Activated naive CD4-positive, alpha-beta T cell treated with anti-CD3 and anti-CD28 coated beads, Interleukin-2, amount 10 ng/mL, durations not matched to agents 7 days and 5 days (primary cell): ENCODE measurements around the gene CNTD1.

Source experiments
- CTCF ChIA-PET: fragments of 350-600 bp; sonication (Branson Sonifier 250); formaldehyde crosslinking; loops from one replicate; lab custom pipeline; 2021; ENCODE audit warnings: antibody characterized with exemption; lab: Charles Lee
- DNase-seq: peaks from one replicate; pipeline ENCODE4 v3.0.0-alpha.2; 2020
- H3K27ac Mint-ChIP-seq: one replicate; pipeline ENCODE4 v1.8.0; 2021; ENCODE audit warnings: mild to moderate bottlenecking, moderate library complexity, mixed read lengths
- H3K27me3 Mint-ChIP-seq: one replicate; pipeline ENCODE4 v1.8.0; 2021; ENCODE audit warnings: mild to moderate bottlenecking, mixed read lengths
- H3K36me3 Mint-ChIP-seq: one replicate; pipeline ENCODE4 v1.8.0; 2021; ENCODE audit warnings: mixed read lengths
- H3K4me1 Mint-ChIP-seq: one replicate; pipeline ENCODE4 v1.8.0; 2021; ENCODE audit warnings: mixed read lengths
- H3K4me3 Mint-ChIP-seq: one replicate; pipeline ENCODE4 v1.8.0; 2021; ENCODE audit warnings: mild to moderate bottlenecking, moderate library complexity, mixed read lengths
- H3K9me3 Mint-ChIP-seq: one replicate; pipeline ENCODE4 v1.8.0; 2021; ENCODE audit warnings: mixed read lengths

Gene CNTD1

DNA sequence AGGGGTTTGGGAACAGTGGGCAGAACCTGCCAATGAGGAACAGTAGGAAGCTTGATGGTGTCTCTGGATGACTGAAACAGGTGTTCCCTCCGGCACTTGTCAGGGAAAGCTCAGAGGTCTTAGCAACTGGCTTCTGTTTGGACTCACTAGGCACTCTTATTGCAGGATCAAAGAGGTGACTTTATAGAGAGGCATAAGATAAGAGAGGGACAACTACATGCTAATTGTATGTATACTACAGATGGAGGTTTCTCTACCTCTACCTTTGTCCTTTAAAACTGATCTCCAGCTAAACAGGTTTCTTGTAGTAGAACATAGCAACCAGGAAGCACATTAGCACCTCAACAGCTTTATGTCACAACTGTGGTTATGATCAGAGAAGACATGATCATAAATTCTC lies 7.6 kb downstream of the CNTD1 start:
- peaks cover 4% of the 10 kb centered on the region for H3K27me3 Mint-ChIP-seq
- no peaks in the 10 kb centered on the region for H3K9me3 Mint-ChIP-seq
- CTCF ChIA-PET = no interaction called here
- no peak overlapping the region for H3K4me3 Mint-ChIP-seq
- H3K27ac Mint-ChIP-seq = no peak overlapping the region
- peaks cover 14% of the 10 kb centered on the region for H3K36me3 Mint-ChIP-seq
- no peaks in the 10 kb centered on the region for H3K4me1 Mint-ChIP-seq
- no peak for DNase-seq

DNA sequence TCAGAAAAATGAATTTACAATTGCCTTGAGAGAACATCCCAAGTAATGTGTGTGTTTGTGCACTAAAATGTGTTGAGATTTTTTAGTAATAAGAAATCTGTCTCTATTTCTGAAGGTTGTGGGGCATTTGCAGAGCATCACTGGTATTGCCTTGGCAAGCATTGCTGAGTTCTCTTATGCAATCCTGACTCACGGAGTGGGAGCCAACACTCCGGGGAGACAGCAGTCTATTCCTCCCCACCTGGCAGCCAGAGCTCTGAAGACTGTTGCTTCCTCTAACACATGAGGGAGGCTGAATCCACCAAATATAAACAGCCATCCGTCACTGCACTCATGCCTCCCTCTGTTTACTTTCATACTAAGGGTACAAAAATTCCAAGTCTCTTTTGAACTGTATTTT lies 10.6 kb downstream of the CNTD1 start:
- Mint-ChIP-seq H3K9me3 (no peaks in the 10 kb centered on the region), H3K27me3 (no peaks in the 10 kb centered on the region), H3K36me3 (peaks cover 28% of the 10 kb centered on the region), H3K4me3 (no peak overlapping the region), H3K4me1 (no peaks in the 10 kb centered on the region), H3K27ac (no peak overlapping the region)
- DNase-seq = no peak
- CTCF ChIA-PET = interaction anchor here (2.0 kb wide), 1 partner anchor 11 kb away, joined by 10 read pairs; no protein-coding TSS in a partner anchor

DNA sequence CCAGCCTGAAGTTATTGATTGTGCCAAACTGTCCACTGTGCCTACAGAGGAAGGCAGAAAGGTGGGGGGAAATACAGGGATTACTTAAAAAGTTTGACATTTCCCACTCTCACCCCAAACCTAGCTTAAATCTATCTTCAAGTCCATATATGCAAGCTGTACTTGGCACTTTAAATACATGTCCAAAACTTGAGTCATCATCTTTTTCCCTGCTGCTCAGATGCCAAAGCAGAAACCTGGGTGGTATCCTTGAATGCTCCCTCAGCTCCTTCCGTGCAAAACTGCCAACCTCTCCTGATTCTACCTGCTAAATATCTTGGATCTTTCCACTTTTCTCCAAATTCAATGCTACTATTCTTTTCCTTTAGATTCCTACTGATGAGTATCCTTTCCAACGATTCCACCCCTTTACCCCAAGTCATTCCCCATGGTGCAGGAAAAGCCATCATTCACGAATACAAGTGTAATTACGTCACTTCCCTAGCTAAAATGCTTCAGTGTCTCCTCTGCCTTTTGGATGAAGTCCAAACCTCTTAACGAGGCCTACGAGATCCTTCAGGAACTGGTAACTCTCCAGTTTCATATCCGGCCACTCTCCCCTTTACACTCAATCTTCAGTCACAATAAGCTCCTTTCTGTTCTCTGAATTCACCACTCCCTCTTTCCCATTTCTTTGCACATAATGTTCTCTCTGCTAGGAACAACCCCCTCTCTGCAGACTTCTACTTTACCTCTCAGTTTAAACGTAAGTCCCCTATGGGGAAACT lies 16.2 kb downstream of the CNTD1 start:
- no peak overlapping the region for H3K4me3 Mint-ChIP-seq
- H3K9me3 Mint-ChIP-seq = no peaks in the 10 kb centered on the region
- H3K4me1 Mint-ChIP-seq = no peaks in the 10 kb centered on the region
- peaks cover 56% of the 10 kb centered on the region for H3K36me3 Mint-ChIP-seq
- CTCF ChIA-PET = interaction anchor here (1.0 kb wide), 1 partner anchor 93 kb away, joined by 3 read pairs; no protein-coding TSS in a partner anchor
- no peaks in the 10 kb centered on the region for H3K27me3 Mint-ChIP-seq
- no peak for DNase-seq
- H3K27ac Mint-ChIP-seq = no peak overlapping the region

DNA sequence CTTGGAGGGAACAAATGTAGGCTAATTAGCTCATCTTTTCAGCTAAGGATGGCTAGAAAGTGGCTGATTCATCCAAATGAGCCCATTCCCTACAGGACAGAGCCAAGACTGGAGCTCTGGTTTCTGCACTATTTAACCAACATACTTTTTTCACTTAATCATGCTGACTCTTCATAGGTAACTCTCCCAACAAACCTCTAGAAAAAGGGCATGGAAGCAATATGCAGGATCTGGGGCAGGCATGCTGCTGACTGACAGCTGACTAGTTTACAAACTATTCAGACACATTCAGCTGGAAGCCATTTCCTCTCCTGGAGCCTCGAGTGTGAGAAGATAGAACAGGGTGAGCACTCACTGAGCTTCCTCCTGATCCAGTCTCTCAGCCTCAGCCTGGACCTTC lies 19.2 kb downstream of the CNTD1 start:
- peaks cover 23% of the 10 kb centered on the region for H3K4me1 Mint-ChIP-seq
- no peak overlapping the region for H3K4me3 Mint-ChIP-seq
- H3K27ac Mint-ChIP-seq = no peak overlapping the region
- no peak for DNase-seq
- no peaks in the 10 kb centered on the region for H3K27me3 Mint-ChIP-seq
- CTCF ChIA-PET = interaction anchor here (0.5 to 1.7 kb wide), 3 partner anchors 54 to 671 kb away, joined by 3 to 5 read pairs (median 3); partner anchors contain the start of gene RPL27
- H3K36me3 Mint-ChIP-seq = peaks cover 56% of the 10 kb centered on the region
- H3K9me3 Mint-ChIP-seq = no peaks in the 10 kb centered on the region

DNA sequence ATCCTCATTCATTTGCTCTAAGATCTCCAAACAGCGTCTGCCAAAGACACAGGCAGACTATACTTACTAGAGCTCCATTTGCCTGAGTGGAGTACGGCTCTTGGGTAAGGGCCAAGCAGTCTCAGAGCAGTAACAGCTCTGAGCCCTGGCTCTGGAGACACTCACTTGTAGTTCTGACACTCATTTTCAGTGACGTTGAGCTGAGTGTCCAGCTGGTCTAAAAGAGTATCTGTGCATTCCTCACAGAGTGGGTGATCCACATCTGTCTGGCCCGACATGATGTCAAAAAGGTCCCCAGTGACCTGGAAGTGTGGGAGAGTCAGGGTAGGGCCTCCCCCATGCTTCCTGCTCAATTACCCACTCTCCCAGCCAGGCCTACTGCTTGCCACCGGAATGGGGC lies 19.7 kb downstream of the CNTD1 start:
- Mint-ChIP-seq H3K9me3 (no peaks in the 10 kb centered on the region), H3K27ac (no peak overlapping the region), H3K4me3 (no peak overlapping the region), H3K36me3 (peaks cover 56% of the 10 kb centered on the region), H3K27me3 (no peaks in the 10 kb centered on the region), H3K4me1 (peaks cover 27% of the 10 kb centered on the region)
- no peak for DNase-seq
- CTCF ChIA-PET = interaction anchor here (0.7 to 2.7 kb wide), 3 partner anchors 9 to 180 kb away, joined by 3 to 10 read pairs (median 5); partner anchors contain the start of gene RPL27

DNA sequence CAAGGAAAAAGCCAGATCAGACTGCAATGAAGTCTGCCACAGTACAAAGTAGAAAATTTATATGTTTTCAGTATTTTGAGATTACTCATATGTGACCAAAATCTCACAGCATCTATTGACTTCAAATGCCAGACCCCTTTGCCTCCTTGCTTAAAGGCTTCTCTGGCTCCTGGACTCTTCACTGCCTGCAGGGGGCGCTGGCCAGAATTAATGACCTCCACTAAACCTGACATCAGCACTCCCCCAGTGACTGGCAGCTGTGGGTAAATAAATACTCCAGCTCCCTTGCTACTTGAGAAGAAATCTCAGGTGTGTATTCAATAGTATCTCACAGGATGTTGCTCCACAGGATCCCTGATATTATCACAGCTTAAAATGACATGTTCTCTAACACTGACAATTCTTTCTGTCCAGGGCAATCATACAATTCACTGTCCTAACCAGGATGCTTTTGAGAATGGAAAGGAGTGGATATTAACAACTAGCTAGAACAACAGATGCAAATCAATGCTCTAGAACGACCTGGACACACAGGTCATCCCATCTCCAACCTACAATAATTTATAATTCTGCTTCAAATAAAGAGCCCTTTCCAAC lies 21.4 kb downstream of the CNTD1 start:
- Mint-ChIP-seq H3K27ac (no peak overlapping the region), H3K36me3 (peaks cover 50% of the 10 kb centered on the region), H3K27me3 (no peaks in the 10 kb centered on the region), H3K9me3 (no peaks in the 10 kb centered on the region), H3K4me3 (no peak overlapping the region), H3K4me1 (peaks cover 39% of the 10 kb centered on the region)
- CTCF ChIA-PET = interaction anchor here (0.6 to 2.7 kb wide), 9 partner anchors 11 to 279 kb away, joined by 3 to 10 read pairs (median 3); partner anchors contain the start of genes PSMC3IP, RPL27 and WNK4
- DNase-seq = peak; percentile 80

DNA sequence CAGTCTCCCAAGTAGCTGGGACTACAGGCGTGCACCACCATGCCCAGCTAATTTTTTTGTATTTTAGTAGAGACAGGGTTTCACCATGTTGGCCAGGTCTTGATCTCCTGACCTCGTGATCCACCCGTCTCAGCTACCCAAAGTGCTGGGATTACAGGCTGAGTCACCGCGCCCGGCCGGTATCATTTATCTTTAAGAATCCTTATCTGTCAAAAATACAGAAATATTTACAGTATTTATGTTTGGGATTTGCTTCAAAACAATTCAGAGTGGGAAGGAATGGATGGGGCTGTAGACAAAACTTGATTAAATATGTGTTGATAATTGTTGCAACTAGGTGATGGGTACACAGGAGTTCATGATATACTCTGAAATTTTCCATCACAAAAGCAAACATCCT lies 22.5 kb downstream of the CNTD1 start:
- Mint-ChIP-seq H3K4me1 (peaks cover 41% of the 10 kb centered on the region), H3K27ac (no peak overlapping the region)

DNA sequence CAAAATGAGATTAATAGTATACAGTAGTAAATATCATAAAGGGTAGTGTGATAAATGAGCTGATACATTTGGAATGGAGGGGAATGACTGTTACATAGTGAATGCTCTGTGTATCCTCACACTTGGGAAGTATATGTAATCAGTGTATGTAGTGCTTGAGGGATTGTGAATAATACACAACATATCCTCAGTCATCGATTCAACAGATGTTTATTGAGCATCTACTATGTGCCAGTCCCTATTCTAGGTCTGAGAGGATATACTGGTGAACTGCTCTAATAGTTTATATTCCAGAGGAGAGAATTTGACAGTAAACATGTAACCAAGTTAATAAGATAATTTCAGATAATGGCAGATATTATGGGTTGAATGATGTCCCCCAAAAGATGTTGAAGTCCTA lies 28.8 kb downstream of the CNTD1 start:
- no peak for DNase-seq
- CTCF ChIA-PET = no interaction called here
- peaks cover 5% of the 10 kb centered on the region for H3K36me3 Mint-ChIP-seq
- H3K4me3 Mint-ChIP-seq = no peak overlapping the region
- no peak overlapping the region for H3K27ac Mint-ChIP-seq
- no peaks in the 10 kb centered on the region for H3K9me3 Mint-ChIP-seq
- peaks cover 30% of the 10 kb centered on the region for H3K4me1 Mint-ChIP-seq
- no peaks in the 10 kb centered on the region for H3K27me3 Mint-ChIP-seq

More for the DNA sequence above, 22.5 kb downstream of the CNTD1 start:
- CTCF ChIA-PET = interaction anchor here (1.1 to 5.2 kb wide), 5 partner anchors 12 to 117 kb away, joined by 4 to 24 read pairs (median 9); partner anchors contain the start of gene PSME3
- H3K27me3 Mint-ChIP-seq = no peaks in the 10 kb centered on the region
- H3K36me3 Mint-ChIP-seq = peaks cover 41% of the 10 kb centered on the region
- DNase-seq = no peak
- H3K4me3 Mint-ChIP-seq = no peak overlapping the region
- no peaks in the 10 kb centered on the region for H3K9me3 Mint-ChIP-seq

DNA sequence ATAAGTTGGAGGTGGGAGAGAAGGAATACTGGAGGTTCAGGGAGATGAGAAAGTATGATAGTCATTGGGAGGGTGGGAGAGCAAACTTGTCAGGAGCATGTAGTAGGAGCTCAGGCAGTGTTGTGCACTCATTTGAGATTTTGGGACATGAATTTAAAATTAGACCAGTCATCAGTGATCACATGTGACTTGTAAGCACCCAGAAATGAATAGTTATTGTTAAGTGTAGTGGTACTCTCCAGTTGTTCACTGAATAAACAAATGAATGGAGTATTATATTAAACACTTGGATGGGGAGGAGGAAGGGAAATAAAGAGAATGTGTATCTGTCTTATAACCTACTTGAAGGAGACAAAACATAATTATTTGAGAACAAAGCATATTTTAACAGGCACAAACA lies 32.3 kb downstream of the CNTD1 start:
- H3K36me3 Mint-ChIP-seq = peaks cover 8% of the 10 kb centered on the region
- peaks cover 4% of the 10 kb centered on the region for H3K27me3 Mint-ChIP-seq
- peaks cover 27% of the 10 kb centered on the region for H3K4me1 Mint-ChIP-seq
- no peak for DNase-seq
- H3K4me3 Mint-ChIP-seq = no peak overlapping the region
- H3K27ac Mint-ChIP-seq = no peak overlapping the region
- no peaks in the 10 kb centered on the region for H3K9me3 Mint-ChIP-seq
- CTCF ChIA-PET = interaction anchor here (2.4 kb wide), 1 partner anchor 98 kb away, joined by 5 read pairs; no protein-coding TSS in a partner anchor

DNA sequence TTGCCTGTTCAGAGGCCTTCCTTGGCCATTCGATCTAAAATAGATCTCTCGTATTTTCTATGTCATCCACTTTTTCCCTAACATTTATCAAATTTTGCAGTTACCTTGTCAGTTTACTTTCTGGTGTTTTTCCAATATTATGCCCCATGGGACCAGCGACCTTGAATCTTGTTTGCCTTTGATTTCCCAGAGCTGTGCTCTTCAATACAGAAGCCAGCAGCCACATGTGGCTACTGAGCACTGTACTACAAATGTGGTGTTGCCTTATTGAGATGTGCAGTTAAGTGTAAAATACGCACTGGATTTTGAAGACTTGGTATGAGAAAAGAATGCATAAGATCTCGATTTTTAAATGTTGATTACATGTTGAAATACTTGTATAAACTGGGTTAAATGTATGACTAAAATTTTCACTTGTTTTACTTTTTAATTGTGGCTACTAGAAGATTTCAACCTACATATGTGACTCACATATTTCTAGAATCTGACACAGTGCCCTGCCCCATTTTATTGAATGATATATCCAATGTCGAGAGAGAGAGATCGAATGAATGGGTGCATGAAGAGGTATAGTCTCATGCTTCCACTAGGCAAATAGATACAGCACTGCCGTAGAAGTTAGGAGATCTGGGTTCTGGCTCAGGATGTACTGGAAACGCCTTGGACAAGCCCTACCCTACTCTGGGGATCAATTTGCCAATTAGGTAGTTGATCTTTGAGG lies 33.7 kb downstream of the CNTD1 start:
- CTCF ChIA-PET = interaction anchor here (5.6 kb wide), 1 partner anchor 9 kb away, joined by 24 read pairs; the partner anchor contains the start of gene BECN1
- no peaks in the 10 kb centered on the region for H3K9me3 Mint-ChIP-seq
- DNase-seq = no peak
- peak overlapping the region; percentile 98 for H3K27ac Mint-ChIP-seq
- H3K4me3 Mint-ChIP-seq = peak overlapping the region; percentile 91
- peaks cover 4% of the 10 kb centered on the region for H3K27me3 Mint-ChIP-seq
- H3K36me3 Mint-ChIP-seq = peaks cover 17% of the 10 kb centered on the region
- peaks cover 28% of the 10 kb centered on the region for H3K4me1 Mint-ChIP-seq

DNA sequence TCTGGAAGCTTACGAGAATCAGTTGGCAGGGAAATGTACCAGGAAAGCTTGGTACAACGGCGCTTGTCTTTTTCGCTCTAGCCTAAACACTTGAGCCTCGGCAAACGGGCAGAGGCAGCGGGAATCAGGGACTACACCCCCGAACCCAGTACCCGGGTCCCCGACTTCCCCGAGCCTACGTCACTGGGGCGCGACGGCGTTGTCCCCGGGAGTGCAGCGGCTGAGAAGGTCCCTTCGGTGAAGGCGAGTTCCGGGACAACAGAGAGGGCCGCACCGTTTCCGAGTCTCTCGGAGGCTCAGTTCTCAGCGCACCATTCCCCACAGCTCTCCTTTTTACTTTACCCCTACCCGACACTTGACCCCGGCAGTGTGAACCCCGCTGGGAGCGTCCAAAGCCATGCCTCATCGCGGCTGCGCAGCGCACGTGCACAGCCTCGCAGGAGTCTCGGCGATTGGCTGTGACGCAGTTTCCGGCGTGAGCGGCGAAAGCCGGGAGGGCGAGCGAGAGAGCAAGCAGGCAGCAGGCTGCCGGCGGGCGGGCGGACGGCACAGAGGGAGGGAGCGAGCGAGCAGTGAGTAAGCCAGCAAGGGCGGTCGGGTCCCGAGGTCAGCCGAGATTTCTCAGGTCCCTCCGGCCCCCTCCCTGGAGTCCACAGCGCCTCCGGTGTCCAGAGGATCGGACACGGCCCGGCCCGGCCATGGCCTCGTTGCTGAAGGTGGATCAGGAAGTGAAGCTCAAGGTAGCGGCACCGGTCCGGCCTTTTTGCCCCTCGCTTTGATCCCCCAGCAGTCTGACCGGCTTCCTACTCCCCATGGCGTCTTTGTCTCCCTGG lies 34.5 kb downstream of the CNTD1 start, which contains the start of gene PSME3:
Gene PSME3, plus strand, starts transcription at position 464 of the 833 bp plus-strand sequence. Its CDS starts 235 bp downstream, at position 699.
- no peaks in the 10 kb centered on the region for H3K9me3 Mint-ChIP-seq
- CTCF ChIA-PET = interaction anchor here (0.6 to 5.6 kb wide), 5 partner anchors 10 to 1285 kb away, joined by 3 to 24 read pairs (median 3); partner anchors contain the start of genes BECN1, PSMC3IP and RPL27
- peak within 1 kb of the TSS; percentile 98 for H3K27ac Mint-ChIP-seq
- peak within 1 kb of the TSS; percentile 91 for H3K4me3 Mint-ChIP-seq
- peak; percentile 94 for DNase-seq
- peaks cover 28% of the 10 kb centered on the region for H3K4me1 Mint-ChIP-seq
- peaks cover 4% of the 10 kb centered on the region for H3K27me3 Mint-ChIP-seq
- H3K36me3 Mint-ChIP-seq = peaks cover 23% of the 10 kb centered on the region

DNA sequence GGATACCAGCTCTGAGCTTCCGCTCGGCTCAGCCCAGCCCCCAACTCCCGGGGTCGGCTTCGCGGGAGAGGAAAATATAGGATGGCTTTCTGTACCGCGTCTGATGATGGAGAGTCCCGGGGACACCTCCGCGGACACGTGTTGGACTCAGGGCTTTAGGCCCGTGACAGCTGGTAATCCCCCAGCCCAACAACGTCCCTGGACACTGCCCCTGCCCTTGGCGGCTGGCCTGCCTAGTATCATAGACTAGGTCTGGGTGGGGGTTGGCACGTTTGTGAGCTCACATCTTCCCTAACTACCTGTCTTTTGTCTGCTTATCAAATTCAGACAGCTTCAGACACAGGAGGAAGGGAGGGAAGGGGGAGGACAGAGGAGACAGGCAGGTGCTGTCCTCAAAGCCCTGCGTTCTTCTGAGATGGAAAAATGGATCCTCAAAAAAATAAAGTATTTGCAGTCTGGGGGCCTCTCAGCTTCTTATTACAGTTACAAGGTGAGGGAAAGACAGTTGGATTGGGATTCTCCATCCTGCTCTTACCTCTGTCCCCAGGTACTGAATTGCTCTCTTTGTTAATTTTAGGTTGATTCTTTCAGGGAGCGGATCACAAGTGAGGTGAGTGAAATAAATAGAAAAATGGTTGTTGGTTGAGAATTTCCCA lies 35.2 kb downstream of the CNTD1 start:
- no peak for DNase-seq
- peaks cover 29% of the 10 kb centered on the region for H3K36me3 Mint-ChIP-seq
- CTCF ChIA-PET = interaction anchor here (0.6 to 5.6 kb wide), 7 partner anchors 10 to 1285 kb away, joined by 3 to 24 read pairs (median 3); partner anchors contain the start of genes BECN1, PSMC3IP and RPL27

More for the DNA sequence above, 35.2 kb downstream of the CNTD1 start:
- Mint-ChIP-seq H3K27me3 (peaks cover 4% of the 10 kb centered on the region), H3K4me1 (peaks cover 28% of the 10 kb centered on the region), H3K27ac (peak overlapping the region; percentile 98), H3K4me3 (peak overlapping the region; percentile 91), H3K9me3 (no peaks in the 10 kb centered on the region)
